Suppressor macrophage treated with lipopolysaccharide for 1 hour (primary cell): ENCODE data around the gene BCL2.

ENCODE experiments used
- DNase-seq, 3 donors: peaks; one replicate each; pipeline ENCODE4 v3.0.0-alpha.2; 2020 to 2022

BCL2 gene

DNA sequence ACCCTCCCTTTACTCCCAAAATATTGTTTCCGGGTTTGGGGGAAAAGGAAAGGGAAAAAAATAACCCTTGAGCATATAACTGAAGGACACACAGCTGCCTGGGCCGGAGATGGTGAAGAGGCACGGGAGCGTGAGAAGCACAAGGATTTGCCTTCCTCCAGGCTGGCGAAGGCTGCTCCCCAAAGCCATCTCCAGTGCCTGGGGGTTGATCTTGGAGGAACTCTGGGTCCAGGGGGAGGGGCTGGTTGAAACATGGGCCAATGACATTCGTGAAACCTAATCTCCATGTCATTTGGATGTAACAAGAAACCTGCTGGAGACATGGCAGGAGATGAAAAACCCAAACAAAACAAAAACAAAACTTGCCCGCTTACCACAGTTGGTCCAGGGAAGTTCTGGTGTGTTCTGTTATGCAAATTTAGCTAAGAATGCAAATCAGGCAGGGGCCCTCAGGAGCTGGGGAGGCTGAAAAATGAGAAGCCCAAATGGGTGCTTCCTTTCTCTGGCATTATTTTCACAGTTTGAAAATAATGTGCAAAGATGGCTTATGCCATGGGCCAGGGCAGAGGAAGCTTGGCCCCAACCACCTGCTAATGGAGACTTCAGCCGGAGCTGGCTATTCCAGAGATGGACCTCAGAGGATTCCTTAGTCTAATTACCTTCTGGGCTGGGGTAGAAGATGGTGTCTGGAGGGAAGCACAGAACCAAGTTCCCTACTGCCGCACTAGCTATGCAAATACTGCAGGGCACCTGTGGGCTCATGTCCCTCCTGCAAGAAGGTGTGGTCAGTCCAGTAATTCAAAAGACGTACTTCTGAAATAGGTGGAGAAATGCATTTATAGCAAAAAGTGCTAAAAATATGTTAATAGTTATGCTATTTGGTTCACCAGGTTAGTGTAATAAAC lies 180.9 kb downstream of the BCL2 start:
- DNase-seq = peak; percentile 52 to 74 (median 65)

DNA sequence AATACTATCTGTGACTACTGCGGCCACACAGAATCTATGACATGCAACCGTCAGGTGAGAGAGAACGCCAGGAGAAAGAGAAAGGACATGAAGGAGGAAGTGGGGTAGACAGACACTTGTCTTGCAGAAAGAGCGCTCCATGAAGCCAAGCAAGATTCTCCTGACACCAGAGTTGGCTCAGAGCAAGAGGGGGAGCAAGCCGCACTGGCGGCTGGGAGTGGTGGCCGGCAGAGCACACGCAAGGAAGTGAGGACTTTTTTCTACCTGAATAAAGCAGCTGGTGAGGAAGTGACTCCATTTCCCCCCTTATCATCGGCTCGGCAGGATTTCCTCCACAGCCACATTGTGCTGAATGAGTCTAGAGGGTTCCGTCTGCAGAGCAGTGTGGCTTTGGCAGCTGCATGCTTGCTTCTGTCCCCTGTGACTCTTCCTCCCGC lies 181.6 kb downstream of the BCL2 start:
- peak; percentile 17 to 29 (median 26) for DNase-seq

- no peak for DNase-seq
These were observed 184.5 kb downstream of the BCL2 start for GRCh38 chr18:63135101-63135500.

- no peak for DNase-seq
These were observed 186.8 kb downstream of the BCL2 start for GRCh38 chr18:63132819-63133200.

GRCh38 chr18:63131959-63132818 lies 187.4 kb downstream of the BCL2 start:
- no peak for DNase-seq

DNA sequence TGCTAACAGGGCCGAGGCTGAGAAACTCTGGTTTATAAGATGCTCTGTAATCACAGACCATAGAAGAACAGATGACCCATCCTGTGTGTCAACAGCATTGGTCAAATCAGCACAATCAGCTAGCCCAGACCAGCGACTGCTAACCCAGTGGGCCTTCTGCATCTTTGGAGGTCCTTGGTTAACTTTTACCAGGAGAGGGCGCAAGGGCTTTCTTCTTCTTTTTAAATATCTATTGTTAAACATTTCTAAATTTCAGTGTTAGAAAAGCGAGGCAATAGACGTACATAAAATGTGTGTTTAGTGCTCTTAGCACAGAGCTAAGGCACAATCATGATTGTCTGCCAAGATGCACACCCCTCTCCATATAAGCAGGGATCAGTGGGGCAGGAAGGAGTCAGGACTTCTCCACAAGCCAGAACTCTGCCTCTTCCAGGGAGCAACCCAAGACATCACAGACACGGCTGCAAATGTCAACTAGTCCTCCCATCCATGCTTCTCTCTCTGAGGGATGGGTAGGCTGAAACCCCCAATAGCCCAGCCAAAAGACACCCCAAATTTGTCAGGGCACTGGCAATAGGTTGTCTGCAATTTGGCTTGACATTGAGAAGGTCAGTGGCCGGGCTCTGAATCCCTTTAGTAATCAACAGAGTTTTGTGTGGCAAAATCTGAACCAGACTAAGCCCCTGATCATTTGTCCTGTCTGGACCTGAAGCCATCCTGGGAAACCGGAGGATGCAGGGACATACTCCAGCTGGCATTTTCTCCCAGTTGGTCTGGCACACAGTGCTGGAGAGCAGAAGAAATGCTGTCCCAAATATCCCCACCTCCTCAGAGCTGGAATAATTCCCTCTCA lies 188.2 kb downstream of the BCL2 start:
- peak; percentile 80 to 86 (median 83) for DNase-seq

GRCh38 chr18:63130176-63130575 lies 189.4 kb downstream of the BCL2 start:
- no peak for DNase-seq

DNA sequence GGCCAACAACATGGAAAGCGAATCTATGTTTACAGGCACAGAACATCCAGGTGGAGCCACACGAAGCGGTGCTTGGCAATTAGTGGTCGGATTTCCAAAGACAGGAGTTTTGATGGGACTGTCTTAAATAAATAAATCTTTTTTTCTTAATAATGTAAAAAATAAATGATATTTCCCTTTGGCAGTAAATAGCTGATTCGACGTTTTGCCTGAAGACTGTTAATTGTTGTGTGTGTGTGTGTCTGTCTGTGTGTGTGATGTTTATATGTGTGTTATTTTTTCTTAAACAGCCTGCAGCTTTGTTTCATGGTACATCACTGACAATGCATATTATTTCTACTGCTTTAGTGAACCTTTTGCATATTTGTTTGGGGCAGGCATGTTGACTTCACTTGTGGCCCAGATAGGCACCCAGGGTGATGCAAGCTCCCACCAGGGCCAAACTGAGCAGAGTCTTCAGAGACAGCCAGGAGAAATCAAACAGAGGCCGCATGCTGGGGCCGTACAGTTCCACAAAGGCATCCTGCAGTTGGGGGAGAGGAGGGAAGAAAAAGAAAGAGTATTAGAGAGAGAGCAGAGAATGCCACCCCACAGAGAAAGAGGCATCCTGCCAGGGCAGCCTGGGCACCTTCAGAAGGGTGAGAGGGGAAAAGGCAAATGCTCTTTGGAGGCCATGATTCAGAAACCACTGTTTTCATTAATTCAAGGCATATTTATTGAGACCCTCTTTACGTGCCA lies 191.2 kb downstream of the BCL2 start:
- no peak for DNase-seq

DNA sequence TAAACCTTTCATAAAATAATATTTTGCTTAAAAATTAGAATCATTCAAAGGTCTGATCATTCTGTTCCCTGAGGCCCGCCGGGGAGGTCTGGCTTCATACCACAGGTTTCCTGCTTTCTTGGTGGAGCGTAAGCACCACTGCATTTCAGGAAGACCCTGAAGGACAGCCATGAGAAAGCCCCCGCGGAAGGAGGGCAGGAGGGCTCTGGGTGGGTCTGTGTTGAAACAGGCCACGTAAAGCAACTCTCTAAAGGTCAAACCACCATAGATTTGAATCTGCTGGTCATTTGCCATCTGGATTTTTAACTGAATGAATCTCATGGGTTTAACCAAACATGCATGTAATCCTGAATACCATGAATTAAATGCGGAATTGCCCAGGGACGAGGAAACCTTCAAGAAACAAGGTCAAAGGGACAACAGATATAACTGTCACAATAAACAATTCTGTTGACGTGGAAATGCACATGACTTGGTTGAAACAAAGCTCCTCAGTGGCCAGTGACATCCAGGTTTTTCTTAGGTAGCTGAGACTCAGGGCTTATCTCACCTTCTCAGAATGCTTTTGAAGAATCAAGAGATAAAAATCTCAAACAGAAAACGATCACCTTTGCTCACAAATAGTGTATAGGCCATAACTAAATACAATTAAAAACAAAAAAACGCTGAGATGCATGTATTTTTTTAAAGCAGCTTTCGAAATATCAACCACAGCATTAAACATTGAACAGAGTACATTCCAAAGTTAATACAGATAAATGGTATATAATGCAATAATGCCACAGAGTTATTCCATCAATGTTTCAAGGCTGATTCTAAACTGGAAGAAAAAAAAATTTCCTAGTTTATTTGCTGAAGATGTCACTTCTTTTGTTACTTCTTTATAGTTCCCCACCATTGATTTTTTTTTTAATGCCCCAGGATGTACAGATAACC lies 193.2 kb downstream of the BCL2 start:
- DNase-seq = no peak

DNA sequence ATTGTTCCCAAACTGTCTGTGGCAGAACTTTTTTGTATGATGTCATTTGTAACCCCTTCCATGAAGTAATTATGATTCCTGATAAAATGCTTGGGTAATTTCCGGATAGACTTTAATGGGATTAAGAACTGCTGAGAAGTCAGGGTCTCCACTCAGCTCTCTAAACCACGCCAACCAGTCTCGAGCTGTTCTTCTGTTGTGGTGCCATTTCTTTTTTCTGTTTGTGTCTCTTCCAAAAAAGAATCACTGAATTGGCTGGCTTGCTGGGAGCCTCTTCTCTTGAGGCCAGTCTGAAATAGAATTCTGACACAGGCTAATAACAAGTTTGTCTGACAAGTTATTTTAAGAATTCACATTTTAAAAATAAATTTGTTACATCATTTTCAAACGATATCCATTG lies 198.9 kb downstream of the BCL2 start:
- DNase-seq = no peak

DNA sequence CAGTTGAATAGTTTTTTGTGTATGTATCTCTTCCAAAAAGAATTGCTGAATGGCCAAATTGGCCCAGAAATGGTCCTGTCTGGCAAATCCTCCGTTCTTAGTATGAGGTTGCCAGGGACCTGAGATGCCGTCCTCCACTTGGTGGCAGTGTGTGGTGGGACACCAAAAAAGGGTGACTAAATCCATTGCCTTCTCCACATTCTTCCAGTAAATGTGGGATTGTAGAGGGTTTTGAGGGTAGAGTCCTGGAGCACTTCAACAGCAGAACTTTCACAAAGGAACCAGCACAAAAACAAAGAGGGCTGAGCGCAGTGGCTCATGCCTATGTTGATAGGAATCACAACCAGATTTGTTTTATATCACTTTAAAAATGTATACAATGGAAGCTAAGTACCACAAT lies 199.9 kb downstream of the BCL2 start:
- DNase-seq = peak; percentile 29 to 42 (median 36)

GRCh38 chr18:63113899-63114565 lies 205.5 kb downstream of the BCL2 start:
- DNase-seq = peak in 1 of 3 donors; percentile 20

DNA sequence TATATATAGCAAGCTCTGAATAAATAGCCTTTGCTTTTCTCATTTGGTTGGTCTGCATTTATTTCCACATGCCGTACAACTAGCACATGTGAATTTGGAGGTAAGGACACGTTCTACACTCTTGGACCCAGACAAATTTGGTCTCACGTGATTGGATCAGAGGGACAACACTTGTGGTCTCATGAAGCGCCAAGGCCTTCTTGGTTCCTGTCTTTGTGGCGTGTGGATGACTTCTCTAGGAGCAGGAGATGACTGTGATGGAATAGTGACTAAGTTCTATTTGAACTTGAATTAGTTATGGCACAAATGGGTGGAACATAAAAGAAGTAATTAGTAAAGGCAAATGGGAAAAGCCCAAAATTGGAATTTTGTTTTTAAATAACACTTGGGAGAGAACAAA lies 206.9 kb downstream of the BCL2 start:
- peak; percentile 28 to 70 (median 55) for DNase-seq

DNA sequence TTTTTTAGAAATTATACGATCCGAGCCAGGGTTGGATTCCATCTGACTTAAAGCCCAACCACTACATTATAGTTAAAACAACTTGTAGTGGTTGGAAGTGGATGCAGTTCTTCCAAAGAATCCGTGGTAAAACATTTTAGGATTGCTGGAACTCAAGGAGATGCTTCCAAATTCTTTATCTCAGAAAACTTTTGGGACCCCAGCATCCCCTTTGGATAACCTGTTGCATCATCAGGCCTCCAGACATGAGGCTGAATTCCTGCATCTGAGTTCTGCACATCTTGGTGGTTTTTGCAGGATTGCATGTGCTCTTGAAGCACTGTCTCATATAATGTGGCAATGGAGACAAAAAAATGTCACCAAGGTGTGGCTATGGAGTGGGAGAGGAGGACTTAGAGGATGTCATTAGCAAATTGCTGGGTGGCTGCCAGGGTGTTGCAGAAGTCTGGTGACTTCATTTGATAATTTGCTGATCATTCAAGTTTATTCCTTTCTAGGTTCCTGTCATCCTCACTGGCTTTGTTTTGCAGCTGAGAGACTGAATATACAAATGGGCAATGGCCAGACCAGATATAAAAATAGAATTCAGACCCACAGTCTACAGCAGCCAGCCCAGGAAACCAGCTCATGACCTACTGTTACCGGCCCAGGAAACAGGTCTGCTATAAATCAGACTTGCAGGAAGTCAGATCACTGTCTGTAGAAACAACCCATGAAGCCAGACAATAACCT lies 207.7 kb downstream of the BCL2 start:
- peak; percentile 58 to 63 (median 60) for DNase-seq

DNA sequence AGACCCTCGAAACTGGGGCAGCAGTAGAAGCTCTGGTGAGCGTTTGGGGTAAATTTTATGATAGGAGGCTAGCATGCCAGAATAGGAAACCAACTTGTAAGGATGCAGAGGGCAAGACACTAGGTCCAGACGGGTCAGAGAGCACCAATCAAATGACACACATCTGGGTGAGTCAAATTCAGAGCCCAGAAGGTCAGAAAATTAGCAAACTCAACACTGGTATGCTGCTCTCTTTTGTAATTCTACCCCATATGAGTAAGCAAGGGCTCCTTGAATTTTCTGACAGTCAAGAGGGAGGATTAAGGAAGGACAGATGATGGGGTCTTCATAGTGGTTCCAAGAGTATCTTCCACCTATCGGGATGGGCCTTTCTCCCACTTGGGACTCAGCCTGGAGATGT lies 209.8 kb downstream of the BCL2 start:
- peak in 2 of 3 donors; percentile 35 to 52 for DNase-seq

- DNase-seq = no peak
These were observed 210.5 kb downstream of the BCL2 start for GRCh38 chr18:63109022-63109421.

DNA sequence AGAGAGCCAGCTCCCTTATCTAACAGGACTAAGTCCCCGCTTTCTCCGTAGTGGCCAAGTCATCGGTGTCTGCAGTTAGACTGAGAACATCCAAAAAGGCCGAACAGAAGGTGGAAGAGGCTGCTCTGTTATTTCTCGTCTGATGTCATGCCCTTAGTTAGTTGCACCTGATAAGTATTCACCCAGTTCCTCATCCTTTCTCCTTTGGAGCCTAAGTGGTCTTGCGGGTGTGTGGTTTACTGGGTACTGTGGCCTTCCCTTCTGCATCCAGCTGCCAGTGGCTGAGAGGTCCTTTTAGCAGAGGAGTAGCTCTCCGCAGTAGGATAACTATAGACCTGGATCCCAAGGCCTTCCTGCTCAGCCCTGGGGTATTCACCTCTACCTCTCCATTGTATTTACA lies 211.6 kb downstream of the BCL2 start:
- DNase-seq = no peak

DNA sequence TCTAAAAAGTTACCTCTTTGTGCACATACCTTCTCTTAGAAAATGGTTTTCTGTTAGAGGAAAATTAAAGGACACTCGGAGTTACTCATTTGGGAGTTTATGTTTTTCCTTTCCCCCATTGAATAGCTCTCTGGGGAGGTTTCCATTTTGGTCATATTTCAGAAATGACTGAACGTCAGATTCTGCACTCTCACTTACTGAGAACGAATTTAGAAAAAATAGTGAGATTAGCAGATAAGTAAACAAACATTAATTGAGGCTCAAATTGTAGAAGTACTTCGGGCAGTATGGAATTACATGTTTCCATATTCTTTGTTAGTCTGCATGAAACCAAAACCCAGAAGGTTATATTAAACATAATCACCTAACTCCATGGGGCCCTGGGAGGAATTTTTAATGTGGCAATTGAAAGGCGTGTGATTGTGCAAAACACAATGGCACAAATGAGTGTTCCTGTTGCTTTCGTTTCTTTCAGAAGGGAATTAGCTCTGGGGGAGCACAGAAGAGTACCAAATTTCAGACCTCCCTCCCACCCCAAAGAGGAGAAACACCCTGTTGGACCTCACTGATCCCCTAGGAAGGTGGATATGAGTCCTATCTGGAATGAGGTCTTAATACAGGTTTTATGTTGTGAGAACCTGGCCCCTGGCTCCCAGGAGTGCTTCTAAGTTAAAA lies 212.3 kb downstream of the BCL2 start:
- no peak for DNase-seq

DNA sequence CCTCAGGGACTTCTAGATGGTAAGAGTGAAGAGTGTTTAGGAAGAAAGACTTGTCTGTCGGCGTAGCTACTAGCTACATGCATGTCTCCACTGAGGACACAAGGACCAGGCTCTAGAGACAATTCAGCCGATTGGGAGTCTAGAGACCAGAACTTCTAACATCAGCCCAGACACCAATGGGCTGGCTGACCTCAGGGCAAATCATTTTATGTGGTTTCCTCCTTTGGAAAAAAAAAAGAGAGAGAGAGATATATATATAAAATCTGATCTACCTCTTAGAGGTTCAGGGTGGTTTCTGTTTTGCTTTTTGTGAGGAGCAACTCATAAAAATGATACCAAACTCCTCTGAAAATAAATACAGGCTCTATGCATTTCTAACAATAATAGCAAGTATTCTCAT lies 212.8 kb downstream of the BCL2 start:
- no peak for DNase-seq
